HepG2 (cell line): Measurements from ENCODE around the gene CMTM8. TPM values are rescaled to one million over a fixed set of nuclear protein-coding genes. Genes with fewer than 3 reads are reported as not detected.

Experiments
- ATAC-seq: fragments of 200-7000 bp; cut with Tn5 transposase; 3 replicates; pipeline ENCODE4 v1.9.1; 2020; ENCODE audit warnings: mild to moderate bottlenecking, moderate library complexity
- BruUV-seq: library from RNA; stranded (reverse); fragments of 400-500 nt; replicated peaks from 2 replicates; lab custom pipeline; 2021; lab: Mats Ljungman, UMichigan
- CTCF ChIA-PET: fragments of 300-600 bp; formaldehyde crosslinking; extraction: SDS; loops from one replicate; lab custom pipeline; 2021; ENCODE audit warnings: low total read pairs, inconsistent platforms, low intra/inter-chr PET ratio; lab: Yijun Ruan, JAX
- POLR2A ChIA-PET: fragments of 350-600 bp; sonication (Branson Sonifier 250); formaldehyde crosslinking; loops from one replicate; lab custom pipeline; 2020; ENCODE audit warnings: antibody characterized with exemption, inconsistent platforms; lab: Yijun Ruan, JAX
- DNase-seq: peaks from one replicate; pipeline ENCODE4 v3.0.0-alpha.2; 2015; ENCODE audit warnings: low spot score
- FAIRE-seq: peaks from 3 replicates; lab custom pipeline; 2011; peaks lifted over from hg19 to GRCh38; lab: Jason Lieb, UNC
- H2AFZ ChIP-seq: one replicate; pipeline ENCODE4 v1.6.1; 2011; ENCODE audit warnings: low read length, inconsistent platforms
- H3K27ac ChIP-seq: fragments of 300-600 bp; 3 replicates; pipeline ENCODE4 v1.8.0; 2011; ENCODE audit warnings: mixed run types, mild to moderate bottlenecking, mixed read lengths, low read length, inconsistent platforms; ENCODE audit not compliant: insufficient read depth; ENCODE audit errors: extremely low read length
- H3K27me3 ChIP-seq, 2 experiments: fragments of 200-600 bp in 1 of 2; 2 replicates in 1 of 2; 3 replicates in 1 of 2; pipeline versions ENCODE4 v1.6.0 to v1.8.0; 2011; ENCODE audit warnings: low read length in 2 of 2, mild to moderate bottlenecking in 2 of 2, moderate library complexity in 2 of 2, inconsistent platforms in 1 of 2; ENCODE audit not compliant: insufficient read depth in 2 of 2, control insufficient read depth in 1 of 2
- H3K36me3 ChIP-seq, 2 experiments: fragments of 200-600 bp in 1 of 2; replicated peaks in 1 of 2; 2 replicates in 1 of 2; 3 replicates in 1 of 2; pipeline versions ENCODE4 v1.5.1 to v1.8.0; 2011; ENCODE audit warnings: low read length in 2 of 2, inconsistent platforms in 1 of 2; ENCODE audit not compliant: insufficient read depth in 2 of 2, control insufficient read depth in 1 of 2
- H3K4me1 ChIP-seq: 2 replicates; pipeline ENCODE4 v1.5.1; 2012; ENCODE audit warnings: low read length, inconsistent platforms; ENCODE audit not compliant: insufficient read depth
- H3K4me2 ChIP-seq: 2 replicates; pipeline ENCODE4 v1.6.0; 2011; ENCODE audit warnings: low read depth, low read length, inconsistent platforms
- H3K4me3 ChIP-seq, 3 experiments: fragments of 200-600 bp in 1 of 3; sonication (generic), shearing (Covaris generic) in 1 of 3; replicated peaks in 1 of 3; 2 replicates each; pipeline ENCODE4 v1.5.1; 2011 to 2016; ENCODE audit warnings: low read length in 3 of 3, inconsistent platforms in 2 of 3, low read depth in 2 of 3, mild to moderate bottlenecking in 2 of 3, control low read depth in 1 of 3, mixed read lengths in 1 of 3; ENCODE audit not compliant: insufficient read depth in 1 of 3
- H3K79me2 ChIP-seq: one replicate; pipeline ENCODE4 v1.6.1; 2011; ENCODE audit warnings: low read length, inconsistent platforms; ENCODE audit not compliant: insufficient read depth
- H3K9ac ChIP-seq: 2 replicates; pipeline ENCODE4 v1.6.0; 2011; ENCODE audit warnings: mild to moderate bottlenecking, low read depth, low read length, inconsistent platforms; ENCODE audit not compliant: insufficient read depth
- H3K9me3 ChIP-seq: 2 replicates; pipeline ENCODE4 v1.5.1; 2012; ENCODE audit warnings: mild to moderate bottlenecking, low read length
- H4K20me1 ChIP-seq: 2 replicates; pipeline ENCODE4 v1.6.0; 2011; ENCODE audit warnings: inconsistent platforms, mild to moderate bottlenecking, low read length, moderate library complexity; ENCODE audit not compliant: insufficient read depth
- ARID2 ChIP-seq: sonication (generic); formaldehyde crosslinking; IDR thresholded peaks from 2 replicates; pipeline ENCODE4 v1.8.1; 2022; ENCODE audit warnings: mild to moderate bottlenecking, missing genetic modification reagents, borderline replicate concordance
- EEA1 ChIP-seq: sonication (generic); formaldehyde crosslinking; IDR thresholded peaks from 2 replicates; pipeline ENCODE4 v1.5.1; 2020; ENCODE audit warnings: mild to moderate bottlenecking, missing genetic modification reagents, borderline replicate concordance
- FIP1L1 ChIP-seq: fragments of 200-400 bp; formaldehyde crosslinking; IDR thresholded peaks from 2 replicates; pipeline ENCODE4 v1.6.1; 2018; ENCODE audit warnings: low read depth, mild to moderate bottlenecking, low read length, moderate library complexity, borderline replicate concordance; ENCODE audit not compliant: insufficient read depth
- JUN ChIP-seq: sonication (generic); formaldehyde crosslinking; IDR thresholded peaks from 2 replicates; pipeline ENCODE4 v1.4.0; 2020; ENCODE audit warnings: mild to moderate bottlenecking, missing genetic modification reagents
- KLF12 ChIP-seq: sonication (generic); formaldehyde crosslinking; IDR thresholded peaks from 2 replicates; pipeline ENCODE4 v1.4.0; 2020; ENCODE audit warnings: missing genetic modification reagents, borderline replicate concordance
- KLF16 ChIP-seq, 2 experiments: sonication (generic) in 1 of 2; formaldehyde crosslinking in 1 of 2; IDR thresholded peaks; 2 replicates each; pipeline versions ENCODE4 v1.6.1 to v1.8.0; 2016 to 2023; ENCODE audit warnings: missing genetic modification reagents in 2 of 2, missing compliant biosample characterization in 1 of 2
- KMT2A ChIP-seq: sonication (generic); formaldehyde crosslinking; IDR thresholded peaks from 2 replicates; pipeline ENCODE4 v1.4.0; 2020; ENCODE audit warnings: missing genetic modification reagents
- MIER2 ChIP-seq: IDR thresholded peaks from 2 replicates; pipeline ENCODE4 v1.6.1; 2016; ENCODE audit warnings: missing biosample characterization, missing genetic modification reagents
- NRL ChIP-seq: sonication (generic); formaldehyde crosslinking; IDR thresholded peaks from 2 replicates; pipeline ENCODE4 v1.5.0; 2020; ENCODE audit warnings: missing genetic modification reagents, mild to moderate bottlenecking, moderate library complexity, borderline replicate concordance
- SIN3B ChIP-seq: fragments of 150-350 bp; IDR thresholded peaks from 2 replicates; pipeline ENCODE4 v1.6.1; 2014; ENCODE audit warnings: low read length
- ZNF792 ChIP-seq: IDR thresholded peaks from 2 replicates; pipeline ENCODE4 v1.6.1; 2016
- WGBS: methylation state at CpG from one replicate; pipeline ENCODE4 v1.1.6; 2017; ENCODE audit warnings: low lambda C conversion rate; 5-methylcytosine and 5-hydroxymethylcytosine counted together
- in situ Hi-C: cut with HindIII; loops from 2 replicates; pipeline ENCODE4 v1.10.0; 2017; ENCODE audit warnings: low pct_unique_long_range_greater_than_20kb; ENCODE audit not compliant: extremely low pct_ligation_motif_present
- intact Hi-C: fragments of 100-400 bp; cut with micrococcal nuclease; formaldehyde crosslinking; loops from one replicate; pipeline ENCODE4 v1.10.0; 2022; ENCODE audit not compliant: unreplicated experiment
- polyA plus RNA-seq, 8 experiments: library from polyadenylated mRNA; depleted of rRNA in 3 of 8; stranded (reverse) in 7 of 8; unstranded in 1 of 8; fragments of >200 nt; fragmentation: Illumina TruSeq in 4 of 8; extraction: Trizol in 4 of 8; gene quantifications; 2 replicates each; pipeline versions ENCODE4 v1.2.1 to v1.2.3, GENCODE V29; 2011 to 2016; ENCODE audit warnings: low read depth in 4 of 8, missing spikeins in 1 of 8, mixed read lengths in 1 of 8; ENCODE audit not compliant: insufficient read depth in 1 of 8
- total RNA-seq, 5 experiments: library from RNA; depleted of rRNA; stranded (reverse); fragments of >200 nt; fragmentation: Illumina TruSeq; extraction: Trizol; gene quantifications; 2 replicates each; pipeline ENCODE4 v1.2.3, GENCODE V29; 2016; ENCODE audit warnings: low read depth in 1 of 5
- TF ChIP-seq, protein P1 (sequence below): sonication (generic); formaldehyde crosslinking; IDR thresholded peaks from 2 replicates; pipeline ENCODE4 v1.8.1; 2023; ENCODE audit warnings: mild to moderate bottlenecking, missing genetic modification reagents
- TF ChIP-seq, protein P2 (sequence below): sonication (generic); formaldehyde crosslinking; IDR thresholded peaks from 2 replicates; pipeline ENCODE4 v1.4.0; 2020; ENCODE audit warnings: missing genetic modification reagents, borderline replicate concordance
- TF ChIP-seq, protein P3 (sequence below): sonication (generic); formaldehyde crosslinking; IDR thresholded peaks from 2 replicates; pipeline ENCODE4 v1.8.0; 2022; ENCODE audit warnings: missing genetic modification reagents, mild to moderate bottlenecking, moderate library complexity, borderline replicate concordance
- TF ChIP-seq, protein P4 (sequence below): sonication (generic); formaldehyde crosslinking; IDR thresholded peaks from 2 replicates; pipeline ENCODE4 v1.5.0; 2020; ENCODE audit warnings: mild to moderate bottlenecking, low read depth, missing genetic modification reagents, borderline replicate concordance

CMTM8 gene
- total and polyA plus RNA-seq, 2 of the 13 experiments (the other 11 are each of a cell fraction or from before 2014, with no cell fraction given): 8.9 to 15.8 TPM

DNA sequence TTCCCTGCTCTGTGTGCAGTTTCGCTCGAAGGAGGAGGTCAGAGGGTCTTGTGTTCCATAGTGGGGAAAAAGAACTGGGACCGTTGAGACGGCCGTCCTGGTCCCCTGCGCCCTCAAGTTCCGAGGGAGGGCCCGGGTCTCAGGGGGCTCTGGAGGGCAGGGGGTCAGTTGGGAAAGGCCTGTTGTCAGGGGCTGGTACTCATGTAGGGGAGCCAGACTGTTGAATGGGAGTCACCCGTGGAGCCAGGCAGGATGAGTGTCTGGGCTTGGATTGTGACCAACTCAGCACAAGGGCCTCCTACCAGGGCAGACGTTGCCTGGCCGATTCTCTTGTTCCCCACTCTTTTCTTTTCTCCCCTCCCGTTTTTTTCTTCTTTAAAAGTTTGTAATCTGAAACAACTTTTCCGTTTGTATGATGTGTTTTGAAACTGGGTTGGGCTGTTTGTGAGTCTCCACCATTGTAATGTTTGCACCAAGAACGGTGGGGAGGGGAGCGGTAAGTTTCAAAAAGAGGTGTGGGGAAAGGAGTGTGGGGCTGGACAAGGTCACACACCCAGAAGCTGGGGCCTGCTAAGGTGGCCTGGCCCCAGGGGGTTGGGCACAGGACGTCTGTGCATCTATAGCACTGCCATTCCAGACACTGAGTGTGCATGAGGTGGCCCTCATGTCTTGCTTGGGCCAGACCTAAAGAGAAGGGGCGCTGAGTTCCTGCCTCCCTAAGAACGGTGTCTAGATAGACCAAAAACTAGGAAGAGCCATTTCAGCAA is 154.2 kb downstream of the CMTM8 start:
- ATAC-seq (peak; percentile 68), FAIRE-seq (no peak), DNase-seq (no peak)
- Histone ChIP-seq H3K27ac (peak overlapping the region; percentile 84), H3K4me1 (peaks cover 28% of the 10 kb centered on the region), H3K79me2 (peaks cover 37% of the 10 kb centered on the region), H4K20me1 (no peaks in the 10 kb centered on the region), H3K9ac (peak overlapping the region; percentile 81), H3K27me3 (no peaks in the 10 kb centered on the region; a peak in 1 of 5 replicates), H3K4me3 (peak overlapping the region; percentile 55 to 90 (median 85)), H3K9me3 (no peaks in the 10 kb centered on the region), H2AFZ (no peak overlapping the region), H3K36me3 (0 out of 5 replicates have a peak, but pooled peaks cover 0 to 2% of the 10 kb centered on the region in 2 experiments), H3K4me2 (peak overlapping the region; percentile 81)
- in situ Hi-C loops: no loop called here
- TSS peak; percentile 59 for BruUV-seq
- 22% methylated on average over 11 of the region's 18 CpGs for WGBS
- POLR2A ChIA-PET: interaction anchor here (1.2 kb wide), 1 partner anchor 8 kb away, joined by 4 read pairs; no protein-coding TSS in a partner anchor
- intact Hi-C loops: loop anchor here (10.0 kb wide), 2 partner anchors 98 to 112 kb away; partner anchors contain the start of gene CMTM6
- CTCF ChIA-PET: no interaction called here
- TF ChIP-seq, protein P1, sequence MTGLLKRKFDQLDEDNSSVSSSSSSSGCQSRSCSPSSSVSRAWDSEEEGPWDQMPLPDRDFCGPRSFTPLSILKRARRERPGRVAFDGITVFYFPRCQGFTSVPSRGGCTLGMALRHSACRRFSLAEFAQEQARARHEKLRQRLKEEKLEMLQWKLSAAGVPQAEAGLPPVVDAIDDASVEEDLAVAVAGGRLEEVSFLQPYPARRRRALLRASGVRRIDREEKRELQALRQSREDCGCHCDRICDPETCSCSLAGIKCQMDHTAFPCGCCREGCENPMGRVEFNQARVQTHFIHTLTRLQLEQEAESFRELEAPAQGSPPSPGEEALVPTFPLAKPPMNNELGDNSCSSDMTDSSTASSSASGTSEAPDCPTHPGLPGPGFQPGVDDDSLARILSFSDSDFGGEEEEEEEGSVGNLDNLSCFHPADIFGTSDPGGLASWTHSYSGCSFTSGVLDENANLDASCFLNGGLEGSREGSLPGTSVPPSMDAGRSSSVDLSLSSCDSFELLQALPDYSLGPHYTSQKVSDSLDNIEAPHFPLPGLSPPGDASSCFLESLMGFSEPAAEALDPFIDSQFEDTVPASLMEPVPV (CRISPR knock-in tag): no peak
- TF ChIP-seq ARID2 (no peak), EEA1 (CRISPR knock-in tag) (no peak), FIP1L1 (no peak), SIN3B (no peak), NRL (CRISPR knock-in tag) (no peak), MIER2 (CRISPR knock-in tag) (no peak), KLF12 (CRISPR knock-in tag) (no peak), ZNF792 (CRISPR knock-in tag) (no peak), JUN (CRISPR knock-in tag) (no peak), KMT2A (CRISPR knock-in tag) (peak; percentile 4; the same call in 1 of the 2 replicates), KLF16 (CRISPR knock-in tag; IDR thresholded peaks at IDR 0.05) (no peak)
- TF ChIP-seq, protein P2, sequence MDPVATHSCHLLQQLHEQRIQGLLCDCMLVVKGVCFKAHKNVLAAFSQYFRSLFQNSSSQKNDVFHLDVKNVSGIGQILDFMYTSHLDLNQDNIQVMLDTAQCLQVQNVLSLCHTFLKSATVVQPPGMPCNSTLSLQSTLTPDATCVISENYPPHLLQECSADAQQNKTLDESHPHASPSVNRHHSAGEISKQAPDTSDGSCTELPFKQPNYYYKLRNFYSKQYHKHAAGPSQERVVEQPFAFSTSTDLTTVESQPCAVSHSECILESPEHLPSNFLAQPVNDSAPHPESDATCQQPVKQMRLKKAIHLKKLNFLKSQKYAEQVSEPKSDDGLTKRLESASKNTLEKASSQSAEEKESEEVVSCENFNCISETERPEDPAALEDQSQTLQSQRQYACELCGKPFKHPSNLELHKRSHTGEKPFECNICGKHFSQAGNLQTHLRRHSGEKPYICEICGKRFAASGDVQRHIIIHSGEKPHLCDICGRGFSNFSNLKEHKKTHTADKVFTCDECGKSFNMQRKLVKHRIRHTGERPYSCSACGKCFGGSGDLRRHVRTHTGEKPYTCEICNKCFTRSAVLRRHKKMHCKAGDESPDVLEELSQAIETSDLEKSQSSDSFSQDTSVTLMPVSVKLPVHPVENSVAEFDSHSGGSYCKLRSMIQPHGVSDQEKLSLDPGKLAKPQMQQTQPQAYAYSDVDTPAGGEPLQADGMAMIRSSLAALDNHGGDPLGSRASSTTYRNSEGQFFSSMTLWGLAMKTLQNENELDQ (CRISPR knock-in tag): no peak
- TF ChIP-seq, protein P3, sequence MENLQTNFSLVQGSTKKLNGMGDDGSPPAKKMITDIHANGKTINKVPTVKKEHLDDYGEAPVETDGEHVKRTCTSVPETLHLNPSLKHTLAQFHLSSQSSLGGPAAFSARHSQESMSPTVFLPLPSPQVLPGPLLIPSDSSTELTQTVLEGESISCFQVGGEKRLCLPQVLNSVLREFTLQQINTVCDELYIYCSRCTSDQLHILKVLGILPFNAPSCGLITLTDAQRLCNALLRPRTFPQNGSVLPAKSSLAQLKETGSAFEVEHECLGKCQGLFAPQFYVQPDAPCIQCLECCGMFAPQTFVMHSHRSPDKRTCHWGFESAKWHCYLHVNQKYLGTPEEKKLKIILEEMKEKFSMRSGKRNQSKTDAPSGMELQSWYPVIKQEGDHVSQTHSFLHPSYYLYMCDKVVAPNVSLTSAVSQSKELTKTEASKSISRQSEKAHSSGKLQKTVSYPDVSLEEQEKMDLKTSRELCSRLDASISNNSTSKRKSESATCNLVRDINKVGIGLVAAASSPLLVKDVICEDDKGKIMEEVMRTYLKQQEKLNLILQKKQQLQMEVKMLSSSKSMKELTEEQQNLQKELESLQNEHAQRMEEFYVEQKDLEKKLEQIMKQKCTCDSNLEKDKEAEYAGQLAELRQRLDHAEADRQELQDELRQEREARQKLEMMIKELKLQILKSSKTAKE: no peak
- TF ChIP-seq, protein P4, sequence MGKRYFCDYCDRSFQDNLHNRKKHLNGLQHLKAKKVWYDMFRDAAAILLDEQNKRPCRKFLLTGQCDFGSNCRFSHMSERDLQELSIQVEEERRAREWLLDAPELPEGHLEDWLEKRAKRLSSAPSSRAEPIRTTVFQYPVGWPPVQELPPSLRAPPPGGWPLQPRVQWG (CRISPR knock-in tag): no peak
